Keratinocyte (primary cell): ENCODE results near the gene LRRC17. TPM values are rescaled to one million over a fixed set of nuclear protein-coding genes. Genes with fewer than 3 reads are reported as not detected.

Experiments
- DNase-seq: peaks from one replicate; pipeline ENCODE4 v3.0.0-alpha.2; 2011; ENCODE audit warnings: low read depth, missing footprints, low spot score
- FAIRE-seq: peaks from 2 replicates; lab custom pipeline; 2011; peaks lifted over from hg19 to GRCh38; lab: Jason Lieb, UNC
- H2AFZ ChIP-seq: 2 replicates; pipeline ENCODE4 v1.6.0; 2012; ENCODE audit warnings: low read length, control low read depth, inconsistent platforms; ENCODE audit not compliant: control insufficient read depth
- H3K27ac ChIP-seq: 2 replicates; pipeline ENCODE4 v1.5.1; 2011; ENCODE audit warnings: low read length; ENCODE audit not compliant: control insufficient read depth, insufficient read depth
- H3K27me3 ChIP-seq: 3 replicates; pipeline ENCODE4 v1.6.0; 2011; ENCODE audit warnings: low read length; ENCODE audit not compliant: control insufficient read depth, insufficient read depth; ENCODE audit errors: extremely low read depth
- H3K36me3 ChIP-seq, 2 experiments: 2 replicates in 1 of 2; 3 replicates in 1 of 2; pipeline ENCODE4 v1.5.1; 2011; ENCODE audit warnings: low read length in 2 of 2, mild to moderate bottlenecking in 1 of 2; ENCODE audit not compliant: control insufficient read depth in 2 of 2, insufficient read depth in 2 of 2; ENCODE audit errors: extremely low read depth in 1 of 2
- H3K4me1 ChIP-seq: 3 replicates; pipeline ENCODE4 v1.5.1; 2011; ENCODE audit warnings: low read length; ENCODE audit not compliant: control insufficient read depth, insufficient read depth; ENCODE audit errors: extremely low read depth
- H3K4me2 ChIP-seq: 3 replicates; pipeline ENCODE4 v1.6.0; 2011; ENCODE audit warnings: low read depth, low read length; ENCODE audit not compliant: control insufficient read depth, insufficient read depth; ENCODE audit errors: extremely low read depth
- H3K4me3 ChIP-seq, 3 experiments: fragments of 200-600 bp in 1 of 3; sonication (generic) in 1 of 3; 2 replicates in 2 of 3; 3 replicates in 1 of 3; pipeline ENCODE4 v1.5.1; 2011 to 2016; ENCODE audit warnings: low read length in 3 of 3, mild to moderate bottlenecking in 3 of 3, control low read depth in 2 of 3, inconsistent platforms in 1 of 3, low read depth in 1 of 3, mixed read lengths in 1 of 3, mixed run types in 1 of 3, moderate library complexity in 1 of 3; ENCODE audit not compliant: control insufficient read depth in 2 of 3, insufficient read depth in 2 of 3; ENCODE audit errors: extremely low read depth in 1 of 3
- H3K79me2 ChIP-seq: 2 replicates; pipeline ENCODE4 v1.6.0; 2012; ENCODE audit warnings: low read length; ENCODE audit not compliant: control insufficient read depth, insufficient read depth
- H3K9ac ChIP-seq: 3 replicates; pipeline ENCODE4 v1.6.0; 2011; ENCODE audit warnings: low read length; ENCODE audit not compliant: control insufficient read depth, insufficient read depth; ENCODE audit errors: extremely low read depth
- H3K9me1 ChIP-seq: 3 replicates; pipeline ENCODE4 v1.6.0; 2011; ENCODE audit warnings: low read length; ENCODE audit not compliant: control insufficient read depth, insufficient read depth; ENCODE audit errors: extremely low read depth
- H3K9me3 ChIP-seq: 2 replicates; pipeline ENCODE4 v1.5.1; 2012; ENCODE audit warnings: low read depth, low read length; ENCODE audit not compliant: control insufficient read depth
- H4K20me1 ChIP-seq: 3 replicates; pipeline ENCODE4 v1.6.0; 2011; ENCODE audit warnings: low read length; ENCODE audit not compliant: control insufficient read depth, insufficient read depth; ENCODE audit errors: extremely low read depth
- EZH2 ChIP-seq: IDR thresholded peaks from one replicate; pipeline ENCODE4 v1.6.1; 2012; ENCODE audit warnings: inconsistent platforms, mild to moderate bottlenecking, low read length, moderate library complexity
- dilution Hi-C: fragments of 300-500 bp; cut with MboI; formaldehyde crosslinking; loops from one replicate; pipeline ENCODE4 v1.7.0; 2020; ENCODE audit warnings: low sequenced_read_pairs; ENCODE audit not compliant: extremely low pct_ligation_motif_present
- polyA plus RNA-seq, 5 experiments: library from polyadenylated mRNA; depleted of rRNA in 3 of 5; stranded (reverse) in 3 of 5; stranded (forward) in 1 of 5; unstranded in 1 of 5; fragments of >200 nt; gene quantifications; 1 replicate in 1 of 5; 2 replicates in 3 of 5; 3 replicates in 1 of 5; pipeline versions ENCODE4 v1.2.1 to v1.2.3, GENCODE V29; 2011 to 2012; ENCODE audit warnings: missing spikeins in 2 of 5, low read depth in 1 of 5, low replicate concordance in 1 of 5
- TF ChIP-seq, protein P1 (sequence below), 3 experiments: IDR thresholded peaks in 1 of 3; conservative IDR thresholded peaks in 1 of 3; optimal IDR thresholded peaks in 1 of 3; 2 replicates in 2 of 3; 3 replicates in 1 of 3; pipeline versions ENCODE3 to v1.5.1; 2011; ENCODE audit warnings: low read length in 3 of 3, mild to moderate bottlenecking in 3 of 3, moderate library complexity in 2 of 3, control low read depth in 1 of 3, inconsistent platforms in 1 of 3; ENCODE audit not compliant: insufficient read depth in 2 of 3; ENCODE audit errors: extremely low read depth in 1 of 3

Gene LRRC17
- polyA plus RNA-seq, 1 donor (not counting 4 experiments of a cell fraction or from before 2014, with no cell fraction given) = 0.20 TPM

DNA sequence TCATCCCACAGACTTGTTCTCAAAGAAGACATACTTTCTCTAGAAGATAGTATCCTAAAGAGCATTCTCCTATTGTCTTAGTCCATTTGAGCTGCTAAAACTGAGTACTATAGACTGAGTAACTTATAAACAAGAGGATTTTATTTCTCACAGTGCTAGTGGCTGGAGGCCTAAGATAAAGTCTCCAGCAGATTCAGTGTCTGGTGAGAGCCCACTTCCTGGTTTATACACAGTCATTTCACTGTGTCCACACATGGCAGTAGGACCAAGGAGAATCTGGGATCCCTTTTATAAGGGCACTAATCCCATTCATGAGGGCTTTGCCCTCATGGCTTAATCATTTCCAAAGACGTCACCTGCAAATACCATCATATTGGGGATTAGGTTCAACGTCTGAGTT lies 68.7 kb downstream of the LRRC17 start:
- no peaks in the 10 kb centered on the region for H3K9me3 ChIP-seq
- H3K4me3 ChIP-seq = no peak overlapping the region

DNA sequence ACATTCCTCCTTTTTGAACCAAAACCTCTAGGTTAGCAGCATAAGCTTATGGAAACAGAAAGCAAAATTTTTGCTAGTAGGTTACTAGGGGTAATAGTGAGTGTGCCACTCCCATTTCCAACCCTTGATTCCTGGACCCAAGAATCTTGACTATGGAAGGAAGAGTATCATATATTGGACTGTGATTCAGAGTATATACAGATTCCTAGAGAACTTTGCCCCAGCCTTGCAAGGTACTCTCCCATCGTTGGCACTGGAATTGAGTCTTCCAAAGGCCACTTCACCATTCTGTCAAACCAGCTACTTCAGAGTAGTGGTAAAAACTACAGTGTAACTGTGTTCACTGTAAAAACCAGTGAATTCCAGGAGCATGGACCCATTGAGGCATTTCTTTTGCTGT lies 69.4 kb downstream of the LRRC17 start:
- FAIRE-seq (no peak), DNase-seq (no peak)
- Histone ChIP-seq H3K27ac (no peak overlapping the region), H3K36me3 (no peaks in the 10 kb centered on the region), H3K9me1 (no peaks in the 10 kb centered on the region), H4K20me1 (no peaks in the 10 kb centered on the region), H3K9ac (no peak overlapping the region), H3K4me1 (peaks cover 14% of the 10 kb centered on the region), H2AFZ (no peak overlapping the region), H3K9me3 (no peaks in the 10 kb centered on the region), H3K79me2 (no peaks in the 10 kb centered on the region), H3K4me3 (no peak overlapping the region), H3K4me2 (no peak overlapping the region), H3K27me3 (no peaks in the 10 kb centered on the region)
- dilution Hi-C loops = no loop called here
- no peak for TF ChIP-seq EZH2
- TF ChIP-seq, protein P1, sequence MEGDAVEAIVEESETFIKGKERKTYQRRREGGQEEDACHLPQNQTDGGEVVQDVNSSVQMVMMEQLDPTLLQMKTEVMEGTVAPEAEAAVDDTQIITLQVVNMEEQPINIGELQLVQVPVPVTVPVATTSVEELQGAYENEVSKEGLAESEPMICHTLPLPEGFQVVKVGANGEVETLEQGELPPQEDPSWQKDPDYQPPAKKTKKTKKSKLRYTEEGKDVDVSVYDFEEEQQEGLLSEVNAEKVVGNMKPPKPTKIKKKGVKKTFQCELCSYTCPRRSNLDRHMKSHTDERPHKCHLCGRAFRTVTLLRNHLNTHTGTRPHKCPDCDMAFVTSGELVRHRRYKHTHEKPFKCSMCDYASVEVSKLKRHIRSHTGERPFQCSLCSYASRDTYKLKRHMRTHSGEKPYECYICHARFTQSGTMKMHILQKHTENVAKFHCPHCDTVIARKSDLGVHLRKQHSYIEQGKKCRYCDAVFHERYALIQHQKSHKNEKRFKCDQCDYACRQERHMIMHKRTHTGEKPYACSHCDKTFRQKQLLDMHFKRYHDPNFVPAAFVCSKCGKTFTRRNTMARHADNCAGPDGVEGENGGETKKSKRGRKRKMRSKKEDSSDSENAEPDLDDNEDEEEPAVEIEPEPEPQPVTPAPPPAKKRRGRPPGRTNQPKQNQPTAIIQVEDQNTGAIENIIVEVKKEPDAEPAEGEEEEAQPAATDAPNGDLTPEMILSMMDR (optimal IDR thresholded peaks at IDR 0.05 in 1 of 3, IDR thresholded peaks at IDR 0.05 in 1 of 3, conservative IDR thresholded peaks at IDR 0.05 in 1 of 3; ENCODE audit: extremely low read depth in 1 of 3, insufficient read depth in 2 of 3, low read length in 3 of 3) = no peak

More for the DNA sequence above, 68.7 kb downstream of the LRRC17 start:
- Histone ChIP-seq H3K79me2 (no peaks in the 10 kb centered on the region), H3K9me1 (no peaks in the 10 kb centered on the region), H3K9ac (no peak overlapping the region), H3K27ac (no peak overlapping the region), H3K27me3 (no peaks in the 10 kb centered on the region), H3K4me2 (no peak overlapping the region), H4K20me1 (no peaks in the 10 kb centered on the region), H2AFZ (no peak overlapping the region), H3K36me3 (no peaks in the 10 kb centered on the region), H3K4me1 (peaks cover 14% of the 10 kb centered on the region)
- no peak for TF ChIP-seq EZH2
- TF ChIP-seq, protein P1 (optimal IDR thresholded peaks at IDR 0.05 in 1 of 3, IDR thresholded peaks at IDR 0.05 in 1 of 3, conservative IDR thresholded peaks at IDR 0.05 in 1 of 3; ENCODE audit: extremely low read depth in 1 of 3, insufficient read depth in 2 of 3, low read length in 3 of 3) = no peak
- FAIRE-seq (no peak), DNase-seq (no peak)
- dilution Hi-C loops = no loop called here
